Measurements from ENCODE around the gene SUGCT.

The SUGCT gene

GRCh38 chr7:40810274-40810673, 675.5 kb downstream of the SUGCT start:
- no peak for TF ChIP-seq EP300 (IDR thresholded peaks at IDR 0.05; ENCODE audit: borderline replicate concordance)
- no peak for TF ChIP-seq YY1 (IDR thresholded peaks at IDR 0.05; ENCODE audit: low read depth)
- no peak for TF ChIP-seq FOXM1 (IDR thresholded peaks at IDR 0.05; ENCODE audit: borderline replicate concordance, low read depth)
- TF ChIP-seq NFIC (IDR thresholded peaks at IDR 0.05): no peak
- no peak for TF ChIP-seq TCF12 (IDR thresholded peaks at IDR 0.05; ENCODE audit: low read depth)
- TF ChIP-seq, protein P1, sequence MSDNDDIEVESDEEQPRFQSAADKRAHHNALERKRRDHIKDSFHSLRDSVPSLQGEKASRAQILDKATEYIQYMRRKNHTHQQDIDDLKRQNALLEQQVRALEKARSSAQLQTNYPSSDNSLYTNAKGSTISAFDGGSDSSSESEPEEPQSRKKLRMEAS (IDR thresholded peaks at IDR 0.05): no peak
- TF ChIP-seq CEBPB (IDR thresholded peaks at IDR 0.05): no peak
- TF ChIP-seq RAD21 (IDR thresholded peaks at IDR 0.05; ENCODE audit: low read depth): no peak
- TF ChIP-seq, protein P2, sequence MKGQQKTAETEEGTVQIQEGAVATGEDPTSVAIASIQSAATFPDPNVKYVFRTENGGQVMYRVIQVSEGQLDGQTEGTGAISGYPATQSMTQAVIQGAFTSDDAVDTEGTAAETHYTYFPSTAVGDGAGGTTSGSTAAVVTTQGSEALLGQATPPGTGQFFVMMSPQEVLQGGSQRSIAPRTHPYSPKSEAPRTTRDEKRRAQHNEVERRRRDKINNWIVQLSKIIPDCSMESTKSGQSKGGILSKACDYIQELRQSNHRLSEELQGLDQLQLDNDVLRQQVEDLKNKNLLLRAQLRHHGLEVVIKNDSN (IDR thresholded peaks at IDR 0.05): no peak
- TF ChIP-seq ZBTB7A (IDR thresholded peaks at IDR 0.05; ENCODE audit: low read depth): no peak
- TF ChIP-seq TAF1 (IDR thresholded peaks at IDR 0.05; ENCODE audit: low read depth): no peak
- no peak for TF ChIP-seq TEAD4 (IDR thresholded peaks at IDR 0.05)
- no peak for TF ChIP-seq REST (IDR thresholded peaks at IDR 0.05; ENCODE audit: low read depth)
- no peak for TF ChIP-seq EGR1 (IDR thresholded peaks at IDR 0.05)
- no peak for TF ChIP-seq CREB1 (IDR thresholded peaks at IDR 0.05; ENCODE audit: low read depth)

GRCh38 chr7:40811666-40812065, 676.9 kb downstream of the SUGCT start:
- no peak for TF ChIP-seq TCF12 (IDR thresholded peaks at IDR 0.05; ENCODE audit: low read depth)
- TF ChIP-seq YY1 (IDR thresholded peaks at IDR 0.05; ENCODE audit: low read depth): no peak
- TF ChIP-seq, protein P1 (IDR thresholded peaks at IDR 0.05): no peak
- TF ChIP-seq, protein P2 (IDR thresholded peaks at IDR 0.05): no peak

GRCh38 chr7:40815022-40815421, 680.2 kb downstream of the SUGCT start:
- no peak for TF ChIP-seq NFIC (IDR thresholded peaks at IDR 0.05)
- no peak for TF ChIP-seq REST (IDR thresholded peaks at IDR 0.05; ENCODE audit: low read depth)
- no peak for TF ChIP-seq ZBTB7A (IDR thresholded peaks at IDR 0.05; ENCODE audit: low read depth)
- no peak for TF ChIP-seq YY1 (IDR thresholded peaks at IDR 0.05; ENCODE audit: low read depth)
- TF ChIP-seq, protein P1 (IDR thresholded peaks at IDR 0.05): no peak

DNA sequence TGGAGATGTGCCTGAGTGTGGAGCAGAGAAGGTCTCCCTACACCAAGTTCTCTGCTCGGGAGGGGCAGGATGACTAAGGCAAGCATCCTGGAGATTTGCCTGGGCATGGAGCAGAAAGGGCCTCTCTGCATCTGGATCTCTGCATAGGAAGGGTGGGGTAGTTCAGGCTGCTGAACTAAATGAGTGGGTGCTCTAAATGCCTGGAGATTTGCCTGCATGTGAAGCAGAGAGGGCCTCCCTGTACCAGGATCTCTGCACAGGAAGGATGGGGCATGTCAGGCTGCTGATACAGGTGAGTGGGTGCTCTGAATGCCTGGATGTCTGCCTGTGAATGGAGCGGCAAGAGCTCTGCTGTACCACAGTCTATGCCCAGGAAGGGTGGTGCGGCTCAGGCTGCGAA, 680.7 kb downstream of the SUGCT start:
- TF ChIP-seq TEAD4 (IDR thresholded peaks at IDR 0.05): no peak
- TF ChIP-seq, protein P2 (IDR thresholded peaks at IDR 0.05): no peak
- TF ChIP-seq RAD21 (IDR thresholded peaks at IDR 0.05; ENCODE audit: low read depth): no peak
- TF ChIP-seq TCF12 (IDR thresholded peaks at IDR 0.05; ENCODE audit: low read depth): no peak
- TF ChIP-seq EP300 (IDR thresholded peaks at IDR 0.05; ENCODE audit: borderline replicate concordance): no peak
- no peak for TF ChIP-seq NFIC (IDR thresholded peaks at IDR 0.05)
- TF ChIP-seq ZBTB7A (IDR thresholded peaks at IDR 0.05; ENCODE audit: low read depth): no peak

- no peak for TF ChIP-seq TEAD4 (IDR thresholded peaks at IDR 0.05)
- TF ChIP-seq REST (IDR thresholded peaks at IDR 0.05; ENCODE audit: low read depth): no peak
- no peak for TF ChIP-seq EGR1 (IDR thresholded peaks at IDR 0.05)
- TF ChIP-seq, protein P2 (IDR thresholded peaks at IDR 0.05): no peak
- TF ChIP-seq TCF12 (IDR thresholded peaks at IDR 0.05; ENCODE audit: low read depth): no peak
- TF ChIP-seq EP300 (IDR thresholded peaks at IDR 0.05; ENCODE audit: borderline replicate concordance): no peak
- TF ChIP-seq TAF1 (IDR thresholded peaks at IDR 0.05; ENCODE audit: low read depth): no peak
- TF ChIP-seq CEBPB (IDR thresholded peaks at IDR 0.05): no peak
- no peak for TF ChIP-seq YY1 (IDR thresholded peaks at IDR 0.05; ENCODE audit: low read depth)
- TF ChIP-seq FOXM1 (IDR thresholded peaks at IDR 0.05; ENCODE audit: borderline replicate concordance, low read depth): no peak
- no peak for TF ChIP-seq ZBTB7A (IDR thresholded peaks at IDR 0.05; ENCODE audit: low read depth)
- no peak for TF ChIP-seq CREB1 (IDR thresholded peaks at IDR 0.05; ENCODE audit: low read depth)
- TF ChIP-seq NFIC (IDR thresholded peaks at IDR 0.05): no peak
- TF ChIP-seq, protein P1 (IDR thresholded peaks at IDR 0.05): no peak
- TF ChIP-seq RAD21 (IDR thresholded peaks at IDR 0.05; ENCODE audit: low read depth): no peak
These were observed 688.1 kb downstream of the SUGCT start for GRCh38 chr7:40822861-40823260.

Data from Ishikawa (cell line).